ENCODE measurements around the gene KLHL29.

DNA sequence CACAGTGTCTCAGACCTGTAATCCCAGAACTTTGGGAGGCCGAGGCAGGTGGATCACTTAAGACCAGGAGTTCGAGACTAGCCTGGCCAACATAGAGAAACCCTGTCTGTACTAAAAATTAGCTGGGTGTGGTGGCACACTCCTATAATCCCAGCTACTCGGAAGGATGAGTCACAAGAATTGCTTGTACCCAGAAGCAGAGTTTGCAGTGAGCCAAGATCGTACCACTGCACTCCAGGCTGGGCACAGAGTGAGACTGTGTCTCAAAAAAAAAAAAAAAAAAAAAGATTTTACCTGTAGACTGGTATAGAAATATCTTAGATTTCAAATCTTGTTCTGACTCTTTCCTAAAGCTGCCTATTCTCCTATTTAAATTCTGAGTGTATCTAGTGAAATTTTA lies 7.2 kb upstream of the KLHL29 start:
- TF ChIP-seq, protein P1, sequence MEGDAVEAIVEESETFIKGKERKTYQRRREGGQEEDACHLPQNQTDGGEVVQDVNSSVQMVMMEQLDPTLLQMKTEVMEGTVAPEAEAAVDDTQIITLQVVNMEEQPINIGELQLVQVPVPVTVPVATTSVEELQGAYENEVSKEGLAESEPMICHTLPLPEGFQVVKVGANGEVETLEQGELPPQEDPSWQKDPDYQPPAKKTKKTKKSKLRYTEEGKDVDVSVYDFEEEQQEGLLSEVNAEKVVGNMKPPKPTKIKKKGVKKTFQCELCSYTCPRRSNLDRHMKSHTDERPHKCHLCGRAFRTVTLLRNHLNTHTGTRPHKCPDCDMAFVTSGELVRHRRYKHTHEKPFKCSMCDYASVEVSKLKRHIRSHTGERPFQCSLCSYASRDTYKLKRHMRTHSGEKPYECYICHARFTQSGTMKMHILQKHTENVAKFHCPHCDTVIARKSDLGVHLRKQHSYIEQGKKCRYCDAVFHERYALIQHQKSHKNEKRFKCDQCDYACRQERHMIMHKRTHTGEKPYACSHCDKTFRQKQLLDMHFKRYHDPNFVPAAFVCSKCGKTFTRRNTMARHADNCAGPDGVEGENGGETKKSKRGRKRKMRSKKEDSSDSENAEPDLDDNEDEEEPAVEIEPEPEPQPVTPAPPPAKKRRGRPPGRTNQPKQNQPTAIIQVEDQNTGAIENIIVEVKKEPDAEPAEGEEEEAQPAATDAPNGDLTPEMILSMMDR (IDR thresholded peaks at IDR 0.05; ENCODE audit: low read depth, low read length, poor library complexity, severe bottlenecking) = no peak
- TF ChIP-seq EZH2phosphoT487 (IDR thresholded peaks at IDR 0.05; ENCODE audit: borderline replicate concordance, low read length) = no peak
